IPS-18c (cell line): ENCODE results near the gene OR2S2.
"Not testable (repeated sequence)": the region's sequence is repeated elsewhere in the genome, so short reads cannot be mapped to it uniquely, and the experiment has no call there.

Source experiments
- H3K4me3 ChIP-seq: 2 replicates; pipeline ENCODE4 v1.7.0; 2013; ENCODE audit warnings: low read depth, mild to moderate bottlenecking, low read length, moderate library complexity; ENCODE audit not compliant: insufficient read depth
- H3K9me3 ChIP-seq: one replicate; pipeline ENCODE4 v1.6.1; 2013; ENCODE audit warnings: mild to moderate bottlenecking, low read length, moderate library complexity; ENCODE audit not compliant: control insufficient read depth, insufficient read depth

Gene OR2S2

DNA sequence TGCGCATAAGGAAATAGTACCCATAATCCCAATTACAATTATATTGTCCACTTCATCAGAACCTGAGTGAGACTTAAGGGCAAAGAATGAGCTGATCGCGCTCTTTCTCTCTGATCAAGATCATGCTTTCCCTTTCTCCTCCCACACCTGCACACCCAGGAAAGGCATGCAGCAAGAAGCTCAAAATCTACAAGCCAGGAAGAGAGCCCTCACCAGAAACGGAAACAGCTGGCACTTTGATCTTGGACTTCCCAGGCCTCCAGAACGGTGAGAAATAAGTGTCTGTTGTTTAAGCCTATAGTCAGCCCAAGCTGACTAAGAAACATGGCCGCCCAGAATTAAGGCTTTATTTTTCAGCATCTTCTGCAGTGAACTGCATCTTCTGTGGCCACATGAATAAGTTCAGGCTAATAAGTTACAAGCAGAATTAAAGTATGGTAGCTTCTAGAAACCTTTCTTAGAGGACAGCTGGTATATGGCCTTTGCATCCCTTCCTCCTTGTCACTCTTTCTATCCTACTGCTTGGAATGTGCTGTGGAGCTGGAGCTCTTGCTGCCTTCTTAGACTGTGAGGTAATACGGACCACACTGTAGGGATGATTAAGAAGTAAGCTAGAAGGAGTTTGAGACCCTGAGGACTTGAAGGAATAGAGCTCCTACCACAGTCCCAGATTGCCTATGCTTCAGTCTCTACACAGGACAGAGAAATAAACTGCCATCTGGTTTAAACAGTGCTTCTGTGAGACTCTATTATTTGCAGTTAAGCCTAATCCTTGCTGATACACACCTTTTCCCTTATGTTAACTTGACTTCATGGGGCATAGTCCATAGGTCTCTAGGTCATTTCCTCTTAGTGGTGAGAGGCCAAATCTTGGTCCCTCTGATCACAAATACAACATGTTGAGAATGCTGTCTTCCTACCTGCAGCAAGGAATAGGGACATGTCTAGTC lies 17.2 kb downstream of the OR2S2 start:
- H3K4me3 ChIP-seq: no peak overlapping the region
- no peaks in the 10 kb centered on the region for H3K9me3 ChIP-seq

GRCh38 chr9:35939679-35940250 lies 18.2 kb downstream of the OR2S2 start:
- Histone ChIP-seq H3K9me3 (no peaks in the 10 kb centered on the region), H3K4me3 (no peak overlapping the region)

DNA sequence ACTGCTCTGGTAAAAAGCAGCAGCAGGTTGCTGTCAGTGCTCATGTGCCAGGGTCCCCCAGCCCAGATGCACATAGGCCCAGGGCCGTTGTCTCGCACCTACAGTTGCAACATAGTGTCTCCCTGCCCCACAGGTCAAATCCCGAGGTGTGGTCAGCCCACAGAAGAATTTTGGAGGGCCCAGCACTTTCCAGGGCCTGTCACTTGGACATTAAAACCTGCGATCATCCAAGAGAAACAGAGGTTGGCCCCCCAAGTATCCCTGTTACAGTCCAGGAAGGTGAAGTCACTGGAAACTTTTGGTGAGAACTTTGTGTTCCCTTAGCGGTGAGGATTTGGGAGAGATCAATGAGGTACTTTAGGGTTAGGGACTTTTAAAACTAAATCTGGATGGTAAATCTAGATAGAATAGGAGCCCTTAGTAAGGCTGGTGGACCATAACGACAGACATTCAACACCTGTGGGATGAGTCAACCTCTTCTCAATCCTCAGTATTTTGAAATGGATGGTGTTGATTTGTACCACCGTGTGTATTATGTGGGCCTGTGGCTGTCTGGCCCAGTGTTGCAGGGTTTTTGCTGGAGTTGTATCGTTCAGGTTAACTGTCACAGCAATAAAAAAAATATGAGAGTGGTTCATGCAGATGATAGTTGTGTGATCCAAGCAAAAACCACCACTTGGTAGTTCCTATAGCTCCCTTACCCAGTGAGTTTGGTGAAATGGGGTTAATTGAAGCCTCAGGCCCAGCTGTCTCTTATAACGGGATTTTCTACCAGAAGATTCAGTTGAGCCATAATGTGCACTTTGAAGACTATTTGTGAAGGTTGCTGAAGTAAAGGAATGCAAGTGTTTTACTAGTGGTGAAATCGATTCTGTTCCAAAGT lies 19.2 kb downstream of the OR2S2 start:
- H3K4me3 ChIP-seq: no peak overlapping the region
- H3K9me3 ChIP-seq: no peaks in the 10 kb centered on the region

DNA sequence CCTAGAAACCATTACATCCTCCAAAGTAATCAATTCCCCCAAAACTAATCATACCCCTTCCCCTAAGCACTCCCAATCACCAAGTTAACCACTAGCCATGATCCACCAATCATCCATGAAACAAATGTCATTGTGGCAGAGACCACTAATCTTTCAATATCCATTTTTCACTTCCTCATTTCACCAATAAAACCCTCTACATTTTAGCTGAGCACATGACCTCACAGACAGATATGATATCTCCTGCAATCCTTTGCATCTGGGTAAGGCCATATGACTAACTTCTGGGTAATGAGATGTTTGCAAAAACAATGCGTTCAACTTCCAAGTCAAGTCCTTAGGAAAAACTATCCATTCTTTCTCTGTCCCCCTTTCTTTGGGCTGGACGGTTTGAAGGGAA lies 20.7 kb downstream of the OR2S2 start:
- H3K4me3 ChIP-seq: no peak overlapping the region
- H3K9me3 ChIP-seq: no peaks in the 10 kb centered on the region

- Histone ChIP-seq H3K4me3 (no peak overlapping the region), H3K9me3 (no peaks in the 10 kb centered on the region)
Observed at GRCh38 chr9:35935755-35936509, 22.0 kb downstream of the OR2S2 start.

- no peak overlapping the region for H3K4me3 ChIP-seq
Observed at GRCh38 chr9:35935261-35935660, 22.7 kb downstream of the OR2S2 start.

GRCh38 chr9:35934069-35934468 lies 23.9 kb downstream of the OR2S2 start:
- not testable (repeated sequence) for H3K4me3 ChIP-seq, H3K9me3 ChIP-seq

More at GRCh38 chr9:35935261-35935660, 22.7 kb downstream of the OR2S2 start:
- H3K9me3 ChIP-seq: no peaks in the 10 kb centered on the region

DNA sequence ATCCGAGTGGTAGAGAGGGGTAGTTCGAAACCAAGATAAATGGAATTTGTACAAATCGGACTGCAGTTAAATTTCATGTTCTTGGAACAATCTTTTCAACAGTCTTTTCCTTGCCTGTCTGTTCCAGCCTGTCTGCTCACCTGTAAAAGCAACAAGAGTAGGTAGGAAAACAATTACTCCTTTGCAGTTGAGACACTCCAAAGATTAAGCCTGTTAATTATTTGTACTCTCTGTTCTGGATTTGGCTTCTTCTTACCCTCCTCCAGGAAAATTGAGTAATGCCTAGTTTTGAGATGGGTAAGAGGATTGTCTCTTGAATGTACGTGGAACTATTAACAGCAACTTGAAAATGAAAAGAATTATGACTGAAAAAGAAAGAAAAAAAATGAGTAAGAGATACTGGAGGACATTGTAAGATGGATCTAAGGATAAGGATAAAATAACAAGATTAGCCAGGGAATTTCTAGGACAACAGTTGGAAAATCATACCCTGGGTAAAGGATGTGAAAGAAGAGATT lies 24.3 kb downstream of the OR2S2 start:
- no peaks in the 10 kb centered on the region for H3K9me3 ChIP-seq
- H3K4me3 ChIP-seq: no peak overlapping the region

- no peaks in the 10 kb centered on the region for H3K9me3 ChIP-seq
- no peak overlapping the region for H3K4me3 ChIP-seq
Observed at GRCh38 chr9:35932735-35933134, 25.2 kb downstream of the OR2S2 start.

DNA sequence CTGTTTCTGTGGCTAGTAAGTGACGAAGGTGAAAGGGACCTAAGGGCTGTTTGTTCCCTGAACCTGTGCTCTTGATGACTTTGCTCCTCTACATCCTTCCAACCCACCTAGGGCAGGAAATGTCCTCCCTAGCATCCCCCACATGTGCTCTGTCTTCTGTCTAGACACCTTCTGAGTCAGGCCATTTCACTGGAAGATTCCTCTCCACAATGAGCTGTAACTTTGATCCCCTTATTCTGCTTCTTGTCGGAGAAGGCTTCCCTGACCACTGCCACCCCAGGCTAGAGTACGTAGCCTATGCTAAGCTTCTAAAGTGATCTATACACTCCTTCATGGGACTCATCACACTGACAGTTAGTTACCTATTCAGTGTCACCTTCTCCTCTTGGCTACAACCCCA lies 27.0 kb downstream of the OR2S2 start:
- Histone ChIP-seq H3K4me3 (no peak overlapping the region), H3K9me3 (no peaks in the 10 kb centered on the region)

DNA sequence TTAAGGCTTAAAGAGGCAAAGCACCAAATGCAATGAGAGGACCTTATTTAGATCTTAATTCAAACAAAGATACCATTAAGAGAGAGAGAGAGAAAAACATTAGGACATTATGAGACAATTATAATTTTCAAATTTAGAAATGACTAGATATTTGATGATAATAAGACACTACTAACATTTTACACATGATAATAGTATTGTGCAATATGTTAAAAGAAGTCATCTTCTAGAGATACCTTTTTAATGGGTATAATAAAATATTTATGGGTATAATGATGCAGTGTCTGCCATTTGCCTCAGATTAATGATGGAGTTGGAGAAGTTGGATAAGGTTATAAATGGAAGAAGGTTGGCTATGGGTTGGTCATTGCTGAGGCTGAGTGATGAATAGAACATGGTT lies 27.4 kb downstream of the OR2S2 start:
- H3K9me3 ChIP-seq: no peaks in the 10 kb centered on the region
- no peak overlapping the region for H3K4me3 ChIP-seq

DNA sequence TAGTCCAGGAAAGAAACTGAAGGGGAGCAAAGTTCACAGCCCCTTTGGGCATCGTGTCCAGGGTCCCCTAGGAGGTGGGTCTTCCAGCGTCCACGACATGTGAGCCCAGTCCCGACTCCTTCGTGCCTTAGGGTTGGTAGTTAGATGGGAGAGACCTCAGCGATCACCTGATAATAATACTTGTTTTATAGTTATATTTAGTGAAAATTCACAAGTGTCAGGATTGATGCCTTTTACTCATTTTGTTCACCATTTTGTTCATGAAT lies 28.6 kb downstream of the OR2S2 start:
- Histone ChIP-seq H3K4me3 (no peak overlapping the region), H3K9me3 (no peaks in the 10 kb centered on the region)

DNA sequence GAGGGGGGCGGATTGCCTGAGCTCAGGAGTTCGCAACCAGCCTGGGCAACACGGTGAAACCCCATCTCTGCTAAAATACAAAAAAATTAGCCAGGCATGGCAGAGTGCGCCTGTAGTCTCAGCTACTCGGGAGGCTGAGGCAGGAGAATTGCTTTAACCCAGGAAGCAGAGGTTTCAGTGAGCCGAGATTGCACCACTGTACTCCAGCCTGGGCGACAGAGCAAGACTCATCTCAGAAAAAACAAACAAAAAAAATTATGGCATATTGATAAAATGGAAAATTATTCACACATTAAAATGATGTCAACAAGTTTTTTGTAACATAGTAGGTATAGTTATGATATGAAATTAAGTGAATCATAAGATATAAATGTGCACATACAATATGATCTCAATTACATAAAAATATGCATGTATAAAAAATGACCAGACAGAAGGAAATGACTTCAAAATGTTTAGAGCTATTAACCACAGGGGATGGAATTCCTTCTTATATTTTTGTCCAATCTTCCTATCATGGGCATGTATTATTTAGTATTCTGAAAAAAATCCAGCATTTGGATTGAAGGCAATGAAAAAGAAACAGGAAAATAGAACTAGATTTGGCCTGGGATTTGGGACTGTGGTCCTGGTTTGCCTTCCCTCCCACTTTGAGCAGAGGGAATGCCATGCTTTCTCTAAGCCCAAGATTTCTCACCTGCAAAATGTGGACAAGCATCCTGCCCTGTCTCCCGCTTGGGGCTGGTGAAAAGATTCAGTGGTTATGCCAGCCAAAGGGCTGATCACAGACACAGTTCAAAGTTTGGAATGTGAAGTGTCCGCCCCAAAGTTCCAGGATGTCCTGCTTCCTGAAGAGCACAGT lies 29.1 kb downstream of the OR2S2 start:
- H3K9me3 ChIP-seq: no peaks in the 10 kb centered on the region
- no peak overlapping the region for H3K4me3 ChIP-seq

DNA sequence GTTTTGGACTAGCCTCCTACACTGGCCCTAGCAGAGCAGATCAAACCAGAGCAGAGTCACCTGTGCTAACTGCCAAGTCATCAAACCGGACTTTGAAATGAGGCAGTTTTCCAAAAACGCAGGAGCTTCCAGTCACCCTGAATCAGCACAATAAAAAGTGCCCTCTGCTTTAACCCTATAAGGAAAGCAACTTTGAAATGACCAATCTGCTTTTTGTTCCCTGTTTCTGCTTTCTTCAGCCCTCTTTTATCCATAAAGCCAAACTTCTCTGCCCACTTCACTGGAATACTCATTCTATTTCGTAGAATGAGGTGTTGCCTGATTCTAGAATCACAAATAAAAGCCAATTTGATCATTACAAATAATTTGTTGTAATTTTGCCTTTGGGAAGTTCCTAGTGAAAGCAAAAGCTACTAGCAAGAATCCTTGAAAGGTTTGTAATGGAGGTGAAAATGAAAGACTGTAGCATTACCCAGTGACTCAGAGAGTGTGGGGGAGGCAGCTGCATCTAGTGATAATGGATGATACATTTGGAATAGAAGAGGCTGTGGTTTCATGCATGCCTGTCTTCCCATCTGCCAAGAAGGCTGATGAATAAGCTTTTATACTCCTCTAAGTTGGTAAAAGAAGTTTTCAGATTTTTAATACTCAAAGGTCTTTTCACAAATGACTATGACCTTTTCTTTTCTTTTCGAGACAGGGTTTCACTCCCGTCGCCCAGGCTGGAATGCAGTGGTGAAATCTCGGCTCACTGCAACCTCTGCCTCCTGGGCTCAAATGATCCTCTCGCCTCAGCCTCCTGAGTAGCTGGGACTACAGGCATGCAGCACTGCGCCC lies 33.8 kb downstream of the OR2S2 start:
- no peaks in the 10 kb centered on the region for H3K9me3 ChIP-seq
- H3K4me3 ChIP-seq: no peak overlapping the region

- no peak overlapping the region for H3K4me3 ChIP-seq
- no peaks in the 10 kb centered on the region for H3K9me3 ChIP-seq
Observed at GRCh38 chr9:35923598-35923926, 34.4 kb downstream of the OR2S2 start.
